Mesendoderm (in vitro differentiated cells): Measurements from ENCODE around the gene SCN7A.
A peak's percentile ranks its signal among the peaks of the same experiment; 100 is the strongest.
"Not testable (repeated sequence)": the region's sequence is repeated elsewhere in the genome, so short reads cannot be mapped to it uniquely, and the experiment has no call there.

Source experiments
- DNase-seq: peaks from one replicate; pipeline ENCODE4 v3.0.0; 2013
- H2AK5ac ChIP-seq: 2 replicates; pipeline ENCODE4 v1.6.1; 2013; ENCODE audit warnings: low read length, inconsistent platforms
- H2BK120ac ChIP-seq: 2 replicates; pipeline ENCODE4 v1.6.1; 2013; ENCODE audit warnings: low read depth, mild to moderate bottlenecking, low read length, moderate library complexity, mixed read lengths
- H2BK15ac ChIP-seq: replicated peaks from 2 replicates; pipeline ENCODE4 v1.6.1; 2013; ENCODE audit warnings: low read depth, mild to moderate bottlenecking, moderate library complexity
- H2BK5ac ChIP-seq: 2 replicates; pipeline ENCODE4 v1.6.1; 2013; ENCODE audit warnings: low read length, inconsistent platforms
- H3K18ac ChIP-seq: 2 replicates; pipeline ENCODE4 v1.6.1; 2013; ENCODE audit warnings: mild to moderate bottlenecking, low read length, mixed read lengths
- H3K23ac ChIP-seq: one replicate; pipeline ENCODE4 v1.6.1; 2013; ENCODE audit warnings: low read length
- H3K27ac ChIP-seq: 2 replicates; pipeline ENCODE4 v1.5.1; 2013; ENCODE audit warnings: low read depth, mild to moderate bottlenecking, inconsistent platforms, low read length, moderate library complexity
- H3K27me3 ChIP-seq: 2 replicates; pipeline ENCODE4 v1.6.1; 2013; ENCODE audit warnings: low read length, control low read depth, mild to moderate bottlenecking, inconsistent platforms; ENCODE audit not compliant: insufficient read depth, poor library complexity
- H3K36me3 ChIP-seq: 2 replicates; pipeline ENCODE4 v1.6.1; 2013; ENCODE audit warnings: low read length, inconsistent platforms; ENCODE audit not compliant: control insufficient read depth, insufficient read depth
- H3K4ac ChIP-seq: one replicate; pipeline ENCODE4 v1.6.1; 2013; ENCODE audit warnings: low read depth, mild to moderate bottlenecking, low read length, moderate library complexity
- H3K4me1 ChIP-seq: 2 replicates; pipeline ENCODE4 v1.6.1; 2013; ENCODE audit warnings: low read depth, low read length, inconsistent platforms; ENCODE audit not compliant: control insufficient read depth
- H3K4me2 ChIP-seq: 2 replicates; pipeline ENCODE4 v1.6.1; 2013; ENCODE audit warnings: low read length
- H3K4me3 ChIP-seq: 2 replicates; pipeline ENCODE4 v1.5.1; 2013; ENCODE audit warnings: mild to moderate bottlenecking, low read length
- H3K56ac ChIP-seq: one replicate; pipeline ENCODE4 v1.6.1; 2013; ENCODE audit warnings: low read length
- H3K79me1 ChIP-seq: 2 replicates; pipeline ENCODE4 v1.6.1; 2013; ENCODE audit warnings: low read length, inconsistent platforms
- H3K79me2 ChIP-seq: 2 replicates; pipeline ENCODE4 v1.6.1; 2013; ENCODE audit warnings: mild to moderate bottlenecking, low read length; ENCODE audit not compliant: control insufficient read depth, insufficient read depth
- H3K9ac ChIP-seq: 2 replicates; pipeline ENCODE4 v1.6.1; 2013; ENCODE audit warnings: low read length, inconsistent platforms
- H4K5ac ChIP-seq: one replicate; pipeline ENCODE4 v1.6.1; 2013; ENCODE audit warnings: low read length
- H4K8ac ChIP-seq: one replicate; pipeline ENCODE4 v1.6.1; 2013; ENCODE audit warnings: low read depth, mild to moderate bottlenecking, control low read depth, low read length, moderate library complexity
- WGBS: extraction: QIAGEN DNeasy Blood & Tissue Kit; methylation state at CpG from one replicate; pipeline ENCODE4 v1.1.7; 2013; ENCODE audit warnings: low lambda C conversion rate, missing lambda C conversion rate; ENCODE audit not compliant: insufficient coverage; ENCODE audit errors: extremely low coverage; 5-methylcytosine and 5-hydroxymethylcytosine counted together

SCN7A gene

DNA sequence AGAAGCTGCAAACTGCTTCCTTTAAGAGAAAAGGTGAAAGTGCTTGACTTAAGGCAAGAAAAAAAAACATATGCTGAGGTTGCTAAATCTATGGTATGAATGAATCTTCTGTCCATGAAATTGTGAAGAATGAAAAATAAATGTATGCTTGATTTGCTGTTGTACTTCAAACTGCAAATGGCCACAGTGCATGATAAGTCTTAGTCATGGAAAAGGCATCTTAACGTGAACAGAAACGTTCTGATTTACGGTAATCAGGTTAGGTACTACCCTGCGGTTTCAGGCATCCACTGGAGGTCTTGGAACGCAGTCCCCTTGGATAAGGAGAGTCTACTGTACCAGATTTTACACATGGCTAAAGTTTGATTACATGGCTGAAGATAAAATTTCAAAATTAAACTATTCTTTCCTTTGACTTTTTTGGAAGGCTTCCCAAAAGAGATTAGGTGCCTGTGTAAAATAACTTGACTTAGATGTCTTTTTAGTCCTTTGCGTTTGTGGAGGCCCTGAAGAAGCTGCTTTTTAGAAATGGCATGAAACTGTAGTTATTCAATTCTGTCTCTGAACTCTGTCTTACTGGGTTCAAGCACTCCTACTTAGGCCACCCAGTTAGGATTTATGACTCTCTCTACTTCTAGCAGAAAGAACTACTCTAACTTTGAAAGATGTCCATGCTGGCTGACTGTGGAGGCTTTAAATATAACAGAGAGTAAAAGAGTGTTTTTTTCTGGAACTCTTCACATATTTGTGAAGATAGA, 82.4 kb downstream of the SCN7A start:
- Histone ChIP-seq H3K23ac (no peak overlapping the region), H3K36me3 (no peaks in the 10 kb centered on the region), H3K56ac (no peak overlapping the region), H3K18ac (no peak overlapping the region), H3K79me1 (no peaks in the 10 kb centered on the region), H4K5ac (no peak overlapping the region), H3K4me1 (no peaks in the 10 kb centered on the region), H3K4me2 (no peak overlapping the region), H2BK15ac (no peak overlapping the region), H2AK5ac (no peak overlapping the region), H3K4me3 (no peak overlapping the region), H3K79me2 (no peaks in the 10 kb centered on the region), H3K9ac (no peak overlapping the region), H2BK5ac (no peak overlapping the region), H3K27ac (no peak overlapping the region), H4K8ac (no peak overlapping the region), H3K27me3 (no peaks in the 10 kb centered on the region), H3K4ac (no peak overlapping the region), H2BK120ac (no peak overlapping the region)
- WGBS: no CpG with 5 or more reads among the region's 6 CpGs
- peak; percentile 23 for DNase-seq

DNA sequence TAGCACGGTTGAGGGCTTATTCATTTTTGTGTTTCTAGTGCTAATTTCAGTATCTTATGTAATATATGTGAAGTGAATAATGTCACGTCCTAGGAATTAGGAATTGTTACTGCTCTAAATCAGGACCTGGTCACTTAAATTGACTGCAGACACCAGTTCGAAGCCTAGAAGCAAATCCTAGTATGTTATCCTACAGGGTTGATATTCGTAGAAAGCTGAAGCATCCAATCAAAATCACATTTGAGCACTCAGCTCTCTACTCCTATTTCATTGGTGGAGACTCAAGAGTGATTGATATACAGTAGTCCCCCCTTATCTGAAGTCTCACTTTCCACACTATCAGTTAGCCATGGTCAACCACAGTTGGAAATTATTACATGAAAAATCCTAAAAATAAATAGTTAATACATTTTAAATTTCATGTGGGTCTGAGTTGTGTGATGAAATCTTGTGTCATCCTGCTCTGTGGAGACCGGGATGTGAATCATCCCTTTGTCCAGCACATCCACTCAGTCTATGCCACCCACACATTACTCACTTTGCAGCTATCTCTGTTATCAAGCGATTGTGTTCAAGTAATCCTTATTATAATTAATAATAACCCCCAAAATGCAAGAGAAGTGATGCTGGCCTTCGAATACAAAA, 83.1 kb downstream of the SCN7A start:
- Histone ChIP-seq H3K23ac (no peak overlapping the region), H3K27ac (no peak overlapping the region), H3K4me3 (no peak overlapping the region), H2BK120ac (no peak overlapping the region), H3K27me3 (no peaks in the 10 kb centered on the region), H3K9ac (no peak overlapping the region), H3K4me1 (no peaks in the 10 kb centered on the region), H3K79me1 (no peaks in the 10 kb centered on the region), H2BK5ac (no peak overlapping the region), H3K56ac (no peak overlapping the region), H2AK5ac (no peak overlapping the region), H4K8ac (no peak overlapping the region), H2BK15ac (no peak overlapping the region), H3K79me2 (no peaks in the 10 kb centered on the region), H3K36me3 (no peaks in the 10 kb centered on the region), H4K5ac (no peak overlapping the region), H3K4me2 (no peak overlapping the region), H3K18ac (no peak overlapping the region), H3K4ac (no peak overlapping the region)
- peak; percentile 22 for DNase-seq
- no CpG with 5 or more reads among the region's 7 CpGs for WGBS

DNA sequence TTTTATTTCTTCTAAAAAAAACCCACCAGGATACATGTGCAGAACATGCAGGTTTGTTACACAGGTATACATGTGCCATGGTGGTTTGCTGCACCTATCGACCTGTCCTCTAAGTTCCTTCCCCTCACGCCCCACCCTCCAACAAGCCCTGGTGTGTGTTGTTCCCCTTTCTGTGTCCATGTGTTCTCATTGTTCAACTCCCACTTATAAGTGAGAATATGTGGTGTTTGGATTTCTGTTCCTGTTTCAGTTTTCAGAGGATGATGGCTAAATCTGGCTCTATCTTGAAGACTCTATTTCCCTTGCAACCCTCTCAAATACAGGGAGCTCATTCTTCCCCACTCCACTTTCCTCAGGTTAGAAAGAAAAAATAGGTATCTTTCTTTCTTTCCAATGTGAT, 86.3 kb downstream of the SCN7A start:
- not testable (repeated sequence) for DNase-seq, H3K18ac ChIP-seq, H2BK5ac ChIP-seq, H3K9ac ChIP-seq, H3K4me1 ChIP-seq, H3K56ac ChIP-seq, H3K4me3 ChIP-seq, H3K79me1 ChIP-seq, H3K4ac ChIP-seq, H2BK15ac ChIP-seq, H4K5ac ChIP-seq, H3K23ac ChIP-seq, H2AK5ac ChIP-seq, H3K27me3 ChIP-seq, H2BK120ac ChIP-seq, H3K36me3 ChIP-seq, H3K4me2 ChIP-seq, H4K8ac ChIP-seq, H3K79me2 ChIP-seq, H3K27ac ChIP-seq
- WGBS: no CpG with 5 or more reads among the region's 2 CpGs

DNA sequence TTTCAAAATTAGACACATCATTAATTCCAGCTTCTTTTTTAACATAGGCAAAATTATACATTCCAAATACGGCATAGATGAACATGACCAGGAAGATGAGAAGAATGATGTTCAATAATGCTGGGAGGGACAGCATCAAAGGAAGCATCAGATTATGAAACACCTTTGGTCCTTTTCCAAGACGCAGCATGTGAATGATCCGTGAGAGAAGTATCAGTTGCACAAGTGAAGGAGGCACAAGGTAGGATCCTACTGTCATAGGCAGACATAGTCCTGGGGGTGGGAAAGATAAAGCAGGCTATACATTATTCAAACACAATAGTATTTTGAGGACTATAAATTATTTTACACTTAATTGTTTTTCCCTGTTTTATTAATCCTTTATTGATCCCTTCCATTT, 87.7 kb downstream of the SCN7A start:
- Histone ChIP-seq H4K8ac (no peak overlapping the region), H2BK15ac (no peak overlapping the region)
- WGBS: no CpG with 5 or more reads among the region's 3 CpGs

GRCh38 chr2:166405569-166405926, 88.5 kb downstream of the SCN7A start:
- Histone ChIP-seq H3K79me1 (no peaks in the 10 kb centered on the region), H4K5ac (no peak overlapping the region), H2BK5ac (no peak overlapping the region), H4K8ac (no peak overlapping the region), H2AK5ac (no peak overlapping the region), H3K79me2 (no peaks in the 10 kb centered on the region), H3K27me3 (no peaks in the 10 kb centered on the region), H3K23ac (no peak overlapping the region), H2BK120ac (no peak overlapping the region), H3K18ac (no peak overlapping the region), H3K9ac (no peak overlapping the region), H3K56ac (no peak overlapping the region), H2BK15ac (no peak overlapping the region), H3K4me1 (no peaks in the 10 kb centered on the region), H3K27ac (no peak overlapping the region), H3K4ac (no peak overlapping the region), H3K4me3 (no peak overlapping the region), H3K4me2 (no peak overlapping the region), H3K36me3 (no peaks in the 10 kb centered on the region)
- WGBS: no CpG with 5 or more reads among the region's 6 CpGs
- no peak for DNase-seq

More for the DNA sequence above, 87.7 kb downstream of the SCN7A start:
- Histone ChIP-seq H2BK5ac (no peak overlapping the region), H3K4me3 (no peak overlapping the region), H2AK5ac (no peak overlapping the region), H3K4me1 (no peaks in the 10 kb centered on the region), H3K36me3 (no peaks in the 10 kb centered on the region), H3K56ac (no peak overlapping the region), H3K18ac (no peak overlapping the region), H3K9ac (no peak overlapping the region), H3K79me1 (no peaks in the 10 kb centered on the region), H3K4ac (no peak overlapping the region), H4K5ac (no peak overlapping the region), H3K79me2 (no peaks in the 10 kb centered on the region), H3K27me3 (no peaks in the 10 kb centered on the region), H3K23ac (no peak overlapping the region), H3K27ac (no peak overlapping the region), H3K4me2 (no peak overlapping the region), H2BK120ac (no peak overlapping the region)
- no peak for DNase-seq
